SHP77 (cell line): ENCODE results near the gene ARHGEF26.
A peak's percentile ranks its signal among the peaks of the same experiment; 100 is the strongest.
"Not testable (repeated sequence)": the region's sequence is repeated elsewhere in the genome, so short reads cannot be mapped to it uniquely, and the experiment has no call there.

Experiments used
- DNase-seq, 2 experiments: peaks; one replicate each; lab custom pipeline; 2025; lab: John Stamatoyannopoulos, UW

Gene ARHGEF26, protein sequence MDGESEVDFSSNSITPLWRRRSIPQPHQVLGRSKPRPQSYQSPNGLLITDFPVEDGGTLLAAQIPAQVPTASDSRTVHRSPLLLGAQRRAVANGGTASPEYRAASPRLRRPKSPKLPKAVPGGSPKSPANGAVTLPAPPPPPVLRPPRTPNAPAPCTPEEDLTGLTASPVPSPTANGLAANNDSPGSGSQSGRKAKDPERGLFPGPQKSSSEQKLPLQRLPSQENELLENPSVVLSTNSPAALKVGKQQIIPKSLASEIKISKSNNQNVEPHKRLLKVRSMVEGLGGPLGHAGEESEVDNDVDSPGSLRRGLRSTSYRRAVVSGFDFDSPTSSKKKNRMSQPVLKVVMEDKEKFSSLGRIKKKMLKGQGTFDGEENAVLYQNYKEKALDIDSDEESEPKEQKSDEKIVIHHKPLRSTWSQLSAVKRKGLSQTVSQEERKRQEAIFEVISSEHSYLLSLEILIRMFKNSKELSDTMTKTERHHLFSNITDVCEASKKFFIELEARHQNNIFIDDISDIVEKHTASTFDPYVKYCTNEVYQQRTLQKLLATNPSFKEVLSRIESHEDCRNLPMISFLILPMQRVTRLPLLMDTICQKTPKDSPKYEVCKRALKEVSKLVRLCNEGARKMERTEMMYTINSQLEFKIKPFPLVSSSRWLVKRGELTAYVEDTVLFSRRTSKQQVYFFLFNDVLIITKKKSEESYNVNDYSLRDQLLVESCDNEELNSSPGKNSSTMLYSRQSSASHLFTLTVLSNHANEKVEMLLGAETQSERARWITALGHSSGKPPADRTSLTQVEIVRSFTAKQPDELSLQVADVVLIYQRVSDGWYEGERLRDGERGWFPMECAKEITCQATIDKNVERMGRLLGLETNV

DNA sequence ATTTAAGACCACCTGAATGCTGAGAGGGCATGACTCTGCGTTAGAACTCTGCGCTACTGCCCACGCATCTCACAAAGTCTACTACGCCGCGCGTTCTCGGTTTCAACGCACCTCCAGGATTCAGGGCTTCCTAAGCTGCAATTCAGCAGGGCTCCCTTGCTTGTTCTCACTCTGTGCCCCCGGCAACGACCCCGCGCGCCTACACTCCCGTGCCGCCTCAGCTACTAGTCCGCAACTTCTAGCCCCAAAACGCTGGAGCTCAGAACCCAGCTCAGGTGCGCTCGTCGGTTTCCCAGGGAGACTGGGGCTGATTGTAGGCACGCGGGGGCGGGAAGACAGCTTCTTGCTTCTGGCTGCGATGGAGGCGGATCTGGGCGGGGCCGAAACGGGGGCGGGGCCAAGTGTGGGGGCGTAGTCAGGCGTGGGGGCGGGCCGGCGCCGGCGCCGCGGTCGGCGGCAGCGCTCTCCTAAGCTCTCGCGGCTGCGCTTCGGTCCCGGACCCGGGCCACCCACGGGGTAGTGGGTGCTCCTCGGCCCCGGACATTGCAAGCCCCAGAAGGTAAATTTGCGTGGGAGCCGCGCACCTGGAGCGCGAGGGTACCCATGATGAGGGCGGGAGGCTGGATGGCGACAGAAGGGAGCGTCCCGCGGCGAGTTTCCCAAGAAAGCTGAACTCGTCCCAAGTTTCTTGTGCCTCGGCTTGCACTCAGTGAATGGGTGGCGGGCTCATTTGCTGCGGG is at the start of gene ARHGEF26:
TSS of gene ARHGEF26 (plus strand) at position 430 of the 740 bp plus-strand sequence. CDS start 603 bp downstream, outside the sequence.
- DNase-seq, result peak; percentile 33 to 60

- no peak for DNase-seq
These were observed 46.2 kb upstream of the ARHGEF26 start for GRCh38 chr3:154074966-154075365.

- no peak for DNase-seq
These were observed 42.5 kb upstream of the ARHGEF26 start for GRCh38 chr3:154078672-154079071.

- no peak for DNase-seq
These were observed 39.9 kb upstream of the ARHGEF26 start for GRCh38 chr3:154081305-154081704.

DNA sequence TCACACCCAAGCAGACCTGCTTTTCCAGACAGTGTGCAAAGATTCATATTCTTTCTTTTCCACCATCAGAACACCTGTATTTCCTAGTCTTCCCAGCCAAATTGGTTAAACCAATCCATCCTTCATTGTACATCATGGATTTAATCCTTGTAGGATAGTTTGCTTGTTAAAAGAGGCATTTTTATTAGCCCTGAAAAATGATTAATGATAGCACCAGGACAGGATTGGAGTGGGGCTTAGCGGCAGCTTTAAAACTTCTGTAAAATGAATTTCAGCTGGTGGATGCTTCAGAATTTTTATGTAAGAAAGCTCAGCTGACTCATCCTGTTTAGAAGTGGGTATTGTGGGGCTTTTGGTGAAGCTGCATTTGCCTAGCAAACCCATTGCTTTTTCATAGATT is 36.1 kb upstream of the ARHGEF26 start:
- DNase-seq, result no peak

DNA sequence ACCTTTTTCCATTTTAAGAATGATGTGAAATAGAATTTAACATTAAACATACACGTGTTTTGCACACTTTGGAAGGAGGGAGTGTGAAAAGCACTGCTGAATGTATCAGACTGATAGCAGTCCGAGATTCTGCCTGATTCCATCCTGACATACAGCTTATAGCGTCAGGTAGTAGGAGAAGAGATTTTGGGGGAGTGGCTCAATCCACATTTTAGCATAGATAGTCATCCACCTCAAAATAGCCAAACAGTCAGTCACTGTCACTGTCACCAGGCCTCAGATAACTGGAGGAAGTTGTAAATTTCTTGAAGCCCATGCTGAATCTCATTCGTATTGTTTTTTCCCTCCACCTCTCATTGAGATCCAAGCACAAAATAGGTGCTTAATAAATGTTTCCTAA is 35.4 kb upstream of the ARHGEF26 start:
- no peak for DNase-seq

GRCh38 chr3:154086286-154086685 is 34.9 kb upstream of the ARHGEF26 start:
- DNase-seq, result no peak

DNA sequence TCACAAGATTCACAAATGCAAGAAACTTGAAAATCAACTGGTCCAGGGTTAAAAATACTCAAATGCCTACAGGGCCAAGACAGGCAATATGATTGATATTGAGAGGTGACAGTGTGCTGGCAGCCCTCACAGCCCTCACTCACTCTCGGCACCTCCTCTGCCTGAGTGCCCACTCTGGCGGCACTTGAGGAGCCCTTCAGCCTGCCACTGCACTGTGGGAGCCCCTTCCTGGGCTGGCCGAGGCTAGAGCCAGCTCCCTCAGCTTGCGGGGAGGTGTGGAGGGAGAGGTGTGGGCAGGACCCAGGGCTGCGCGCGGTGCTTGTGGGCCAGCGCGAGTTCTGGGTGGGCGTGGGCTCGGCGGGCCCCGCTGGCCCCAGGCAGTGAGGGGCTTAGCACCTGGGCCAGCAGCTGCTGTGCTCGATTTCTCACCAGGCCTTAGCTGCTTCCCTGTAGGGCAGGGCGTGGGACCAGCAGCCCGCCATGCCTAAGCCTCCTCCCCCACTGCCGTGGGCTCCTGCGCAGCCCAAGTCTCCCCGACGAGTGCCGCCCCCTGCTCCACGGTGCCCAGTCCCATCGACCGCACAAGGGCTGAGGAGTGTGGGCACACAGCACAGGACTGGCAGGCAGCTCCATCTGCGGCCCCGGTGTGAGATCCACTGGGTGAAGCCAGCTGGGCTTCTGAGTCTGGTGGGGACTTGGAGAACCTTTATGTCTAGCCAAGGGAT is 33.3 kb upstream of the ARHGEF26 start:
- DNase-seq, result not testable (repeated sequence)

GRCh38 chr3:154089421-154090420 is 31.5 kb upstream of the ARHGEF26 start:
- no peak for DNase-seq

DNA sequence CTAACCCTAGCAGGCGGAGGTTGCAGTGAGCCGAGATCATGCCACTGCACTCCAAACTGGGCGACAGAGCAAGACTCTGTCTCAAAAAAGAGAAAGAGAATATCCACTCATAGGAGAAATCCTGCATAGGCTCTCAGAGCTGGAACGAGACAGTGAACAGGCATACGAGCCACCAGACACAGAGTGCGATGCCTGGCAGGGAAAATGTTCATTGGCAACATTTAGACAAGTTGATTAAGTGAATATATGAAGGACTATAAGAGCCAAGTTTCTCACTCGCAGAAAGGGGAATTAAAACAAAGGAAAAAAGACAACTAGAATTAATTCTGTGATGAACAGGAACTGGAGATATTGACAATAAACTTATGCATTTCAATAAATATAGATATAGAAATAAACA is 27.1 kb upstream of the ARHGEF26 start:
- DNase-seq, result no peak

DNA sequence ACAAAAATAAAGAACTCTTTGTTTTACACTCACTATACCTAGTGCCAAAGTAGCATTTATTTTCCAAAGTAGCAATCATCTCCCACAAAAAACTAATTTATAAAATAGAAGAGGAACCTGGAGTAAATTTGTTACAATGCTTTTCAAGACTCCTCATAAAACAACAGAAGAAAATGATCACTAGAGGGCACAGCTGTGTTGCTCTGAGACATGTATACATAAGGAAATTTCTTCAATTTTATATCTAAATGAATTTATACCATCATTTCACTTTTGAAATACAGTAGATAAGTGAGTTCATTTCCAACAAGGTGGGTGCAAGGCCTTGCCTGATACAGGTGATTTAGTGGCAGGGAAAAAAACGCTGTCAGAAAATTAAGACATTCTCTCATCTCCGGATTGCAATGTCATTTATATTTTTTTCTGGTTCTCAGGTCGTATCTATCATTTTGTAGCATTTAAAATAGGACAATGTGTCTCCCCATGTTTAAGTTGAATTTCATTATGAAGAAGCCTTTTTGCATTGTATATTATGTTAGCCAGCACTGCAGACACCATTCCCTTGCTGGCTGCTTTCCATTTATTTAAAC is 25.3 kb upstream of the ARHGEF26 start:
- DNase-seq, result no peak

GRCh38 chr3:154098376-154098775 is 22.8 kb upstream of the ARHGEF26 start:
- no peak for DNase-seq

- DNase-seq, result no peak
These were observed 20.6 kb upstream of the ARHGEF26 start for GRCh38 chr3:154100556-154100955.

DNA sequence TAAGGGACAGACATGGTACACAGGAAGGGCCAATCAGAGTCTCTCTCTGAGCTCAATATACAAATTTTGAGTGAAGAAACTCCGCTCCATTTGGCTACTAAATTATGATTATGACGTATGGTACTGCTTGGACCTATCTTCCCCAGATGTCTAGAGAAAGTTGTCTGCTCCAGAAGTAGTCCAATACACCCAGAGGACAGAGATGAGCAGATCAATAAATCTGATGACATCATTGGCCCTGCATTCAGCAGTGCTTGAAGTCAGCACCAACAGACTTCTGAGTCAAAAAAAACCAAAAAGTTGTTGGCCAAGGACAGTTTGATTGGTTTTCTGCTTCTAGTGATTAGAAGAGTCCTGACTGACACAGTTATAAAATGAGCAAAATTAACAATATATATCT is 19.9 kb upstream of the ARHGEF26 start:
- DNase-seq, result no peak

GRCh38 chr3:154102225-154102624 is 19.0 kb upstream of the ARHGEF26 start:
- no peak for DNase-seq

GRCh38 chr3:154105218-154105975 is 15.8 kb upstream of the ARHGEF26 start:
- no peak for DNase-seq

GRCh38 chr3:154111365-154111935 is 9.7 kb upstream of the ARHGEF26 start:
- DNase-seq, result no peak

GRCh38 chr3:154112146-154112852 is 8.9 kb upstream of the ARHGEF26 start:
- no peak for DNase-seq
